NCI-H1048 (cell line): Measurements from ENCODE around the gene AKT1S1.

ENCODE experiments used
- DNase-seq: peaks from one replicate; lab custom pipeline; 2025; lab: John Stamatoyannopoulos, UW

AKT1S1 gene

GRCh38 chr19:49854378-49855263 is 22.5 kb downstream of the AKT1S1 start:
- DNase-seq, result no peak

GRCh38 chr19:49853852-49854377 is 23.2 kb downstream of the AKT1S1 start:
- no peak for DNase-seq

- DNase-seq, result no peak
These were observed 24.5 kb downstream of the AKT1S1 start for GRCh38 chr19:49852631-49853126.

- peak; percentile 59 for DNase-seq
These were observed 25.5 kb downstream of the AKT1S1 start for GRCh38 chr19:49851456-49852259.

- peak; percentile 81 for DNase-seq
These were observed 26.4 kb downstream of the AKT1S1 start, which contains the start of gene PTOV1 for GRCh38 chr19:49850487-49851342. PTOV1 (plus strand) TSS chr19:49851159.

- DNase-seq, result no peak
These were observed 27.0 kb downstream of the AKT1S1 start for GRCh38 chr19:49850221-49850486.

- DNase-seq, result no peak
These were observed 27.5 kb downstream of the AKT1S1 start for GRCh38 chr19:49849433-49850220.

- DNase-seq, result no peak
These were observed 28.2 kb downstream of the AKT1S1 start for GRCh38 chr19:49848938-49849337.

- no peak for DNase-seq
These were observed 29.1 kb downstream of the AKT1S1 start for GRCh38 chr19:49847731-49848696.

GRCh38 chr19:49846408-49846807 is 30.7 kb downstream of the AKT1S1 start:
- DNase-seq, result no peak

- DNase-seq, result no peak
These were observed 31.7 kb downstream of the AKT1S1 start for GRCh38 chr19:49845414-49845813.

GRCh38 chr19:49844138-49845095 is 32.7 kb downstream of the AKT1S1 start:
- no peak for DNase-seq

- no peak for DNase-seq
These were observed 33.9 kb downstream of the AKT1S1 start for GRCh38 chr19:49843265-49843664.

GRCh38 chr19:49840736-49841249 is 36.4 kb downstream of the AKT1S1 start:
- DNase-seq, result no peak

- DNase-seq, result no peak
These were observed 36.8 kb downstream of the AKT1S1 start for GRCh38 chr19:49840321-49840720.

GRCh38 chr19:49839713-49840112 is 37.4 kb downstream of the AKT1S1 start:
- DNase-seq, result no peak

GRCh38 chr19:49838885-49839588 is 38.1 kb downstream of the AKT1S1 start:
- no peak for DNase-seq

- no peak for DNase-seq
These were observed 39.7 kb downstream of the AKT1S1 start for GRCh38 chr19:49837425-49837824.
